Testis (tissue), 3 donors: Measurements from ENCODE around the gene ADSS1. TPM values are rescaled to one million over a fixed set of nuclear protein-coding genes. Genes with fewer than 3 reads are reported as not detected.

Experiments
- DNase-seq: peaks from one replicate; pipeline ENCODE4 v3.0.0-alpha.2; 2019
- H3K27ac ChIP-seq, 2 donors: fragments of 200-600 bp; sonication (generic); one replicate each; pipeline ENCODE4 v1.5.1; 2019
- H3K27me3 ChIP-seq: fragments of 200-600 bp; sonication (generic); one replicate; pipeline ENCODE4 v1.5.1; 2019
- H3K36me3 ChIP-seq: fragments of 200-600 bp; sonication (generic); one replicate; pipeline ENCODE4 v1.5.1; 2017; ENCODE audit warnings: low read depth; ENCODE audit errors: missing control alignments
- H3K4me1 ChIP-seq: fragments of 200-600 bp; sonication (generic); one replicate; pipeline ENCODE4 v1.5.1; 2019
- H3K4me3 ChIP-seq, 2 donors: fragments of 200-600 bp; sonication (generic); one replicate each; pipeline ENCODE4 v1.5.1; 2017 to 2019
- H3K9me3 ChIP-seq: fragments of 200-600 bp; sonication (generic); one replicate; pipeline ENCODE4 v1.5.1; 2017
- CTCF ChIP-seq, 3 experiments: fragments of 450-650 bp in 2 of 3; fragments of 200-600 bp in 1 of 3; sonication (generic) in 1 of 3; IDR thresholded peaks; one replicate each; pipeline ENCODE4 v1.5.1; 2016 to 2019; ENCODE audit warnings: antibody characterized with exemption in 3 of 3, mild to moderate bottlenecking in 2 of 3, moderate library complexity in 1 of 3
- POLR2A ChIP-seq: fragments of 450-650 bp; IDR thresholded peaks from one replicate; pipeline ENCODE4 v1.6.1; 2017; ENCODE audit warnings: antibody characterized with exemption, mild to moderate bottlenecking, moderate library complexity
- WGBS, 2 donors: methylation state at CpG; one replicate each; pipeline ENCODE4 v1.1.5; 2018; 5-methylcytosine and 5-hydroxymethylcytosine counted together
- intact Hi-C: fragments of 100-400 bp; cut with DNase I; formaldehyde crosslinking; loops from one replicate; pipeline ENCODE4 v1.15.1; 2023; ENCODE audit warnings: low total_unique reads
- polyA plus RNA-seq: library from polyadenylated mRNA; stranded (reverse); fragments of 350-450 nt; fragmentation: Illumina TruSeq; extraction: RNeasy Lipid Tissue Mini Kit (QIAGEN cat#74804); gene quantifications from one replicate; pipeline ENCODE4 v1.2.3, GENCODE V29; 2014; ENCODE audit warnings: low read depth, low replicate concordance; ENCODE audit not compliant: insufficient read depth
- total RNA-seq, 2 donors: library from RNA; depleted of rRNA; stranded (reverse); fragments of >200 nt; gene quantifications; one replicate each; pipeline ENCODE4 v1.2.3, GENCODE V29; 2016

ADSS1 gene
- total and polyA plus RNA-seq, 3 donors from 2014 or later: 48.7 to 79.6 (median 79.4) TPM

GRCh38 chr14:104734991-104735779, 11.2 kb downstream of the ADSS1 start:
- H3K4me3 ChIP-seq: no peak overlapping the region
- intact Hi-C loops: no loop called here
- H3K36me3 ChIP-seq: no peaks in the 10 kb centered on the region
- peak overlapping the region; percentile 40 to 48 for H3K27ac ChIP-seq
- TF ChIP-seq POLR2A (no peak), CTCF (IDR thresholded peaks at IDR 0.05) (no peak)
- H3K9me3 ChIP-seq: no peaks in the 10 kb centered on the region
- DNase-seq: no peak
- peaks cover 19% of the 10 kb centered on the region for H3K4me1 ChIP-seq
- no peaks in the 10 kb centered on the region for H3K27me3 ChIP-seq
- WGBS, 2 donors: 72 to 91% methylated on average over 14 to 29 of the region's 31 CpGs

- Histone ChIP-seq H3K4me3 (no peak overlapping the region), H3K27me3 (no peaks in the 10 kb centered on the region), H3K4me1 (peaks cover 19% of the 10 kb centered on the region), H3K36me3 (no peaks in the 10 kb centered on the region), H3K9me3 (no peaks in the 10 kb centered on the region), H3K27ac (peak overlapping the region; percentile 40 to 48)
- intact Hi-C loops: no loop called here
- DNase-seq: peak; percentile 81
- WGBS, 2 donors: 39 to 48% methylated on average over 7 to 26 of the region's 26 CpGs
- TF ChIP-seq CTCF (IDR thresholded peaks at IDR 0.05) (no peak), POLR2A (no peak)
Measured at GRCh38 chr14:104735830-104736642, 12.0 kb downstream of the ADSS1 start.

- 93 to 94% methylated on average over 17 to 18 of the region's 18 CpGs for WGBS, 2 donors
Measured at GRCh38 chr14:104738375-104739019, 14.5 kb downstream of the ADSS1 start.

GRCh38 chr14:104739026-104739425, 15.0 kb downstream of the ADSS1 start:
- intact Hi-C loops: no loop called here
- 92 to 93% methylated on average over 17 of the region's 17 CpGs for WGBS, 2 donors
- Histone ChIP-seq H3K27ac (no peak overlapping the region), H3K36me3 (no peaks in the 10 kb centered on the region), H3K4me1 (peaks cover 19% of the 10 kb centered on the region), H3K9me3 (no peaks in the 10 kb centered on the region), H3K4me3 (no peak overlapping the region), H3K27me3 (no peaks in the 10 kb centered on the region)
- no peak for DNase-seq
- TF ChIP-seq CTCF (IDR thresholded peaks at IDR 0.05) (no peak), POLR2A (no peak)

More at GRCh38 chr14:104738375-104739019, 14.5 kb downstream of the ADSS1 start:
- Histone ChIP-seq H3K27ac (no peak overlapping the region), H3K4me1 (peaks cover 19% of the 10 kb centered on the region), H3K9me3 (no peaks in the 10 kb centered on the region), H3K27me3 (no peaks in the 10 kb centered on the region), H3K36me3 (no peaks in the 10 kb centered on the region), H3K4me3 (no peak overlapping the region)
- intact Hi-C loops: no loop called here
- TF ChIP-seq CTCF (IDR thresholded peaks at IDR 0.05) (no peak), POLR2A (no peak)
- no peak for DNase-seq
